Measurements from ENCODE around the gene PRPF6. TPM values are rescaled to one million over a fixed set of nuclear protein-coding genes. Genes with fewer than 3 reads are reported as not detected.

The PRPF6 gene
- total and polyA plus RNA-seq, 2 of the 13 experiments (the other 11 are each of a cell fraction or from before 2014, with no cell fraction given) = 63.7 to 101 TPM

DNA sequence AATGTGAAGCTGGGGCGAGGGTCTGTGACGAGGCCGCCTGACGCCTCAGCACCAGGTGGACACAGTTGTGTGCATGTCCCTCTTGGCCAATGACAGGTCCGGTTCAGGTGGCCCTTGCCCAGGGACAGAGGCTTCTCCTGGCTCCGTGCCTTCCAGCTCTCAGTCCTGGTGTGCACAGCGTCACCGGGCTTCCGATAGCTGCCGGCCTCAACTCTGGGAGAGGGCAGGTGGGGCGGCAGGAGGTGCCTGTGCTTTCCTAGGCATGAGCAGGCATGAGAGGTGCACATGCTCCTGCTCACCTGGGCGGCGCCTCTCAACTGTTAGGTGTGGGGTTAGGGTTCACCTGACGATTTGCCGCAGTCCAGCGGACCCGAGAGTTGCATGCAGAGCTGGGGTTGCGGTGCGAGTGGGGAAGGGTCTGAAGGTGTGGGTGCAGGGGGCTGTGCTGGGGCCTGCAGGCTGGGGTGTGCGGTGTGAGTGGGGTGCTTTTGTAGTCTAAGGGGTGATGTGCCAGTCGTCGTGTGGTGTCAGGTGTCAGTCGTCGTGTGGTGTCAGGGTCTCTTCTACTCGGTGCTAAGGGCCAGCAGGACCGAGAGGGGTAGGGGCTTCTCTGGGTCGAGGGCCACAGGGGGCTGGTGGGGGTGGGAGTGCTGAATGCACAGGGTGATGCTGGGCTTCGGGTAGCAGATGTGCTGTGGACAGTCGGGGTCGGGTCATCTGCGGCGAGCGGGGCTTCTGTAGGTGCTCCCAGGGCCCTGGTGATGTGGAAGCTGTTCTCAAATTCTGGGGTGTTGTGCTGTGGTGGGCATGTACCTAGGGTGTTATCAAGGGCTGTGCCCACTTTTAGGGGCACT is 72.3 kb downstream of the PRPF6 start (continued):
- TF ChIP-seq ARID2 (CRISPR knock-in tag; IDR thresholded peaks at IDR 0.05; ENCODE audit: borderline replicate concordance) (0 out of 2 replicates have a peak, but pooled peaks have one; percentile 54), ZKSCAN1 (IDR thresholded peaks at IDR 0.05; ENCODE audit: low read length) (no peak), HNF4G (IDR thresholded peaks at IDR 0.05; ENCODE audit: borderline replicate concordance, low read depth, low read length) (no peak; the same call in 1 of the 2 replicates), HNF4G (CRISPR knock-in tag; IDR thresholded peaks at IDR 0.05; ENCODE audit: borderline replicate concordance, low read depth) (peak; percentile 47; the same call in 1 of the 2 replicates), HDAC6 (IDR thresholded peaks at IDR 0.05; ENCODE audit: low read depth, low read length) (no peak), KDM4B (CRISPR knock-in tag; IDR thresholded peaks at IDR 0.05) (peak; percentile 67), MTA1 (CRISPR knock-in tag; IDR thresholded peaks at IDR 0.05; ENCODE audit: borderline replicate concordance) (peak; percentile 64; the same call in 1 of the 2 replicates), CBX2 (IDR thresholded peaks at IDR 0.05; ENCODE audit: low read depth, low read length) (no peak), CBX2 (CRISPR knock-in tag; IDR thresholded peaks at IDR 0.05; ENCODE audit: low read depth) (no peak), SRF (IDR thresholded peaks at IDR 0.05; ENCODE audit: low read depth, low read length) (no peak), HNRNPL (IDR thresholded peaks at IDR 0.05; ENCODE audit: low read depth, low read length) (no peak), PAX8 (CRISPR knock-in tag; IDR thresholded peaks at IDR 0.05; ENCODE audit: borderline replicate concordance) (no peak), WIZ (CRISPR knock-in tag; IDR thresholded peaks at IDR 0.05) (peak; percentile 35; the same call in 1 of the 2 replicates), SMAD3 (CRISPR knock-in tag; IDR thresholded peaks at IDR 0.05) (no peak), NR2F6 (IDR thresholded peaks at IDR 0.05) (no peak), NR2F6 (CRISPR knock-in tag; IDR thresholded peaks at IDR 0.05) (peak; percentile 77), AHR (CRISPR knock-in tag; IDR thresholded peaks at IDR 0.05) (no peak; the same call in 1 of the 2 replicates)
- TF ChIP-seq, protein P1, sequence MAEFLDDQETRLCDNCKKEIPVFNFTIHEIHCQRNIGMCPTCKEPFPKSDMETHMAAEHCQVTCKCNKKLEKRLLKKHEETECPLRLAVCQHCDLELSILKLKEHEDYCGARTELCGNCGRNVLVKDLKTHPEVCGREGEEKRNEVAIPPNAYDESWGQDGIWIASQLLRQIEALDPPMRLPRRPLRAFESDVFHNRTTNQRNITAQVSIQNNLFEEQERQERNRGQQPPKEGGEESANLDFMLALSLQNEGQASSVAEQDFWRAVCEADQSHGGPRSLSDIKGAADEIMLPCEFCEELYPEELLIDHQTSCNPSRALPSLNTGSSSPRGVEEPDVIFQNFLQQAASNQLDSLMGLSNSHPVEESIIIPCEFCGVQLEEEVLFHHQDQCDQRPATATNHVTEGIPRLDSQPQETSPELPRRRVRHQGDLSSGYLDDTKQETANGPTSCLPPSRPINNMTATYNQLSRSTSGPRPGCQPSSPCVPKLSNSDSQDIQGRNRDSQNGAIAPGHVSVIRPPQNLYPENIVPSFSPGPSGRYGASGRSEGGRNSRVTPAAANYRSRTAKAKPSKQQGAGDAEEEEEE (CRISPR knock-in tag; IDR thresholded peaks at IDR 0.05; ENCODE audit: borderline replicate concordance) = no peak
- TF ChIP-seq, protein P2, sequence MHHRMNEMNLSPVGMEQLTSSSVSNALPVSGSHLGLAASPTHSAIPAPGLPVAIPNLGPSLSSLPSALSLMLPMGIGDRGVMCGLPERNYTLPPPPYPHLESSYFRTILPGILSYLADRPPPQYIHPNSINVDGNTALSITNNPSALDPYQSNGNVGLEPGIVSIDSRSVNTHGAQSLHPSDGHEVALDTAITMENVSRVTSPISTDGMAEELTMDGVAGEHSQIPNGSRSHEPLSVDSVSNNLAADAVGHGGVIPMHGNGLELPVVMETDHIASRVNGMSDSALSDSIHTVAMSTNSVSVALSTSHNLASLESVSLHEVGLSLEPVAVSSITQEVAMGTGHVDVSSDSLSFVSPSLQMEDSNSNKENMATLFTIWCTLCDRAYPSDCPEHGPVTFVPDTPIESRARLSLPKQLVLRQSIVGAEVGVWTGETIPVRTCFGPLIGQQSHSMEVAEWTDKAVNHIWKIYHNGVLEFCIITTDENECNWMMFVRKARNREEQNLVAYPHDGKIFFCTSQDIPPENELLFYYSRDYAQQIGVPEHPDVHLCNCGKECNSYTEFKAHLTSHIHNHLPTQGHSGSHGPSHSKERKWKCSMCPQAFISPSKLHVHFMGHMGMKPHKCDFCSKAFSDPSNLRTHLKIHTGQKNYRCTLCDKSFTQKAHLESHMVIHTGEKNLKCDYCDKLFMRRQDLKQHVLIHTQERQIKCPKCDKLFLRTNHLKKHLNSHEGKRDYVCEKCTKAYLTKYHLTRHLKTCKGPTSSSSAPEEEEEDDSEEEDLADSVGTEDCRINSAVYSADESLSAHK (CRISPR knock-in tag; IDR thresholded peaks at IDR 0.05; ENCODE audit: borderline replicate concordance) = no peak
- TF ChIP-seq, protein P3, sequence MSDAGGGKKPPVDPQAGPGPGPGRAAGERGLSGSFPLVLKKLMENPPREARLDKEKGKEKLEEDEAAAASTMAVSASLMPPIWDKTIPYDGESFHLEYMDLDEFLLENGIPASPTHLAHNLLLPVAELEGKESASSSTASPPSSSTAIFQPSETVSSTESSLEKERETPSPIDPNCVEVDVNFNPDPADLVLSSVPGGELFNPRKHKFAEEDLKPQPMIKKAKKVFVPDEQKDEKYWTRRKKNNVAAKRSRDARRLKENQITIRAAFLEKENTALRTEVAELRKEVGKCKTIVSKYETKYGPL (CRISPR knock-in tag; IDR thresholded peaks at IDR 0.05) = no peak
- TF ChIP-seq, protein P4, sequence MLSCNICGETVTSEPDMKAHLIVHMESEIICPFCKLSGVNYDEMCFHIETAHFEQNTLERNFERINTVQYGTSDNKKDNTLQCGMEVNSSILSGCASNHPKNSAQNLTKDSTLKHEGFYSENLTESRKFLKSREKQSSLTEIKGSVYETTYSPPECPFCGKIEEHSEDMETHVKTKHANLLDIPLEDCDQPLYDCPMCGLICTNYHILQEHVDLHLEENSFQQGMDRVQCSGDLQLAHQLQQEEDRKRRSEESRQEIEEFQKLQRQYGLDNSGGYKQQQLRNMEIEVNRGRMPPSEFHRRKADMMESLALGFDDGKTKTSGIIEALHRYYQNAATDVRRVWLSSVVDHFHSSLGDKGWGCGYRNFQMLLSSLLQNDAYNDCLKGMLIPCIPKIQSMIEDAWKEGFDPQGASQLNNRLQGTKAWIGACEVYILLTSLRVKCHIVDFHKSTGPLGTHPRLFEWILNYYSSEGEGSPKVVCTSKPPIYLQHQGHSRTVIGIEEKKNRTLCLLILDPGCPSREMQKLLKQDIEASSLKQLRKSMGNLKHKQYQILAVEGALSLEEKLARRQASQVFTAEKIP (CRISPR knock-in tag; IDR thresholded peaks at IDR 0.05; ENCODE audit: borderline replicate concordance) = no peak
- TF ChIP-seq, protein P5, sequence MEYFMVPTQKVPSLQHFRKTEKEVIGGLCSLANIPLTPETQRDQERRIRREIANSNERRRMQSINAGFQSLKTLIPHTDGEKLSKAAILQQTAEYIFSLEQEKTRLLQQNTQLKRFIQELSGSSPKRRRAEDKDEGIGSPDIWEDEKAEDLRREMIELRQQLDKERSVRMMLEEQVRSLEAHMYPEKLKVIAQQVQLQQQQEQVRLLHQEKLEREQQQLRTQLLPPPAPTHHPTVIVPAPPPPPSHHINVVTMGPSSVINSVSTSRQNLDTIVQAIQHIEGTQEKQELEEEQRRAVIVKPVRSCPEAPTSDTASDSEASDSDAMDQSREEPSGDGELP (IDR thresholded peaks at IDR 0.05; ENCODE audit: borderline replicate concordance, low read depth) = peak; percentile 88; the same call in 1 of the 2 replicates

All from HepG2 (cell line).